Colon (tissue), 2 donors: ENCODE results near the gene PLEKHG3.
"Not testable (repeated sequence)": the region's sequence is repeated elsewhere in the genome, so short reads cannot be mapped to it uniquely, and the experiment has no call there.

Source experiments
- FAIRE-seq: peaks from 2 replicates; lab custom pipeline; 2012; peaks lifted over from hg19 to GRCh38; lab: Jason Lieb, UNC
- donor health status: control.
- donor health status: control.

PLEKHG3 gene

GRCh38 chr14:64688031-64688430, 16.2 kb upstream of the PLEKHG3 start:
- no peak for FAIRE-seq

GRCh38 chr14:64688811-64689281, 15.4 kb upstream of the PLEKHG3 start:
- FAIRE-seq, result no peak

- FAIRE-seq, result no peak
Measured at GRCh38 chr14:64689289-64689688, 14.9 kb upstream of the PLEKHG3 start.

- FAIRE-seq, result not testable (repeated sequence)
Measured at GRCh38 chr14:64690607-64691006, 13.6 kb upstream of the PLEKHG3 start.

- FAIRE-seq, result no peak
Measured at GRCh38 chr14:64691376-64691775, 12.8 kb upstream of the PLEKHG3 start.

- no peak for FAIRE-seq
Measured at GRCh38 chr14:64692189-64692985, 11.8 kb upstream of the PLEKHG3 start.

- no peak for FAIRE-seq
Measured at GRCh38 chr14:64692986-64693809, 11.0 kb upstream of the PLEKHG3 start.

GRCh38 chr14:64693810-64694165, 10.4 kb upstream of the PLEKHG3 start:
- no peak for FAIRE-seq

GRCh38 chr14:64695071-64695470, 9.2 kb upstream of the PLEKHG3 start:
- FAIRE-seq, result no peak

- peak; percentile 49 for FAIRE-seq
Measured at GRCh38 chr14:64696355-64696857, 7.8 kb upstream of the PLEKHG3 start.

- FAIRE-seq, result peak; percentile 84
Measured at GRCh38 chr14:64698903-64699302, 5.3 kb upstream of the PLEKHG3 start.

- no peak for FAIRE-seq
Measured at GRCh38 chr14:64700290-64700689, 3.9 kb upstream of the PLEKHG3 start.

- no peak for FAIRE-seq
Measured at GRCh38 chr14:64700894-64701293, 3.3 kb upstream of the PLEKHG3 start.

GRCh38 chr14:64701660-64702059, 2.6 kb upstream of the PLEKHG3 start:
- no peak for FAIRE-seq

- FAIRE-seq, result no peak
Measured at GRCh38 chr14:64702493-64703394, 1.5 kb upstream of the PLEKHG3 start.

- no peak for FAIRE-seq
Measured at GRCh38 chr14:64703395-64704142, 655 bp upstream of the PLEKHG3 start.

GRCh38 chr14:64704743-64705380, 638 bp downstream of the PLEKHG3 start:
- no peak for FAIRE-seq

GRCh38 chr14:64705381-64706118, 1.3 kb downstream of the PLEKHG3 start:
- no peak for FAIRE-seq

GRCh38 chr14:64706119-64706592, 1.9 kb downstream of the PLEKHG3 start:
- FAIRE-seq, result no peak
